HepG2 (cell line): Measurements from ENCODE around the gene VWA3A. TPM values are rescaled to one million over a fixed set of nuclear protein-coding genes. Genes with fewer than 3 reads are reported as not detected.

Experiments
- ATF6 ChIP-seq: sonication (generic); formaldehyde crosslinking; conservative IDR thresholded peaks from 2 replicates; pipeline ENCODE4 v1.4.0; 2020; ENCODE audit warnings: missing genetic modification reagents
- ATF7-NPFF ChIP-seq: sonication (generic); formaldehyde crosslinking; IDR thresholded peaks from 2 replicates; pipeline ENCODE4 v1.8.1; 2023; ENCODE audit warnings: mild to moderate bottlenecking, low read depth, missing genetic modification reagents, moderate library complexity
- CBFB ChIP-seq: sonication (generic); formaldehyde crosslinking; IDR thresholded peaks from 2 replicates; pipeline ENCODE4 v1.4.0; 2020; ENCODE audit warnings: missing genetic modification reagents
- CEBPB ChIP-seq: IDR thresholded peaks from 2 replicates; pipeline ENCODE4 v1.6.1; 2011; ENCODE audit warnings: low read depth, low read length, improper control_type of control experiment, borderline replicate concordance
- CEBPZ ChIP-seq: IDR thresholded peaks from 2 replicates; pipeline ENCODE4 v1.6.1; 2012; ENCODE audit warnings: low read length, improper control_type of control experiment
- FLYWCH1 ChIP-seq: sonication (generic); formaldehyde crosslinking; IDR thresholded peaks from 2 replicates; pipeline ENCODE4 v1.8.1; 2023; ENCODE audit warnings: mild to moderate bottlenecking, missing genetic modification reagents
- GPN1 ChIP-seq: sonication (generic); formaldehyde crosslinking; IDR thresholded peaks from 2 replicates; pipeline ENCODE4 v1.5.1; 2020; ENCODE audit warnings: missing genetic modification reagents, borderline replicate concordance
- ISL2 ChIP-seq: sonication (generic); formaldehyde crosslinking; IDR thresholded peaks from 2 replicates; pipeline ENCODE4 v1.5.0; 2020; ENCODE audit warnings: missing genetic modification reagents
- NRL ChIP-seq: sonication (generic); formaldehyde crosslinking; IDR thresholded peaks from 2 replicates; pipeline ENCODE4 v1.5.0; 2020; ENCODE audit warnings: missing genetic modification reagents, mild to moderate bottlenecking, moderate library complexity, borderline replicate concordance
- SAP130 ChIP-seq: IDR thresholded peaks from 2 replicates; pipeline ENCODE4 v1.6.1; 2016; ENCODE audit warnings: low read depth
- THAP9 ChIP-seq: sonication (generic); formaldehyde crosslinking; IDR thresholded peaks from 2 replicates; pipeline ENCODE4; 2020; ENCODE audit warnings: missing genetic modification reagents, mild to moderate bottlenecking, borderline replicate concordance
- ZBTB7A ChIP-seq: sonication (generic); formaldehyde crosslinking; IDR thresholded peaks from 2 replicates; pipeline ENCODE4 v1.8.0; 2022; ENCODE audit warnings: mild to moderate bottlenecking, missing genetic modification reagents
- ZKSCAN1 ChIP-seq: fragments of 150-350 bp; IDR thresholded peaks from 2 replicates; pipeline ENCODE4 v1.6.1; 2014; ENCODE audit warnings: low read length
- ZNF17 ChIP-seq: sonication (generic); formaldehyde crosslinking; IDR thresholded peaks from 2 replicates; pipeline ENCODE4 v1.5.0; 2020; ENCODE audit warnings: mild to moderate bottlenecking, missing genetic modification reagents
- ZNF275 ChIP-seq: sonication (generic); formaldehyde crosslinking; IDR thresholded peaks from 2 replicates; pipeline ENCODE4 v1.8.0; 2022; ENCODE audit warnings: missing genetic modification reagents, mild to moderate bottlenecking, inconsistent platforms, borderline replicate concordance
- ZNF30 ChIP-seq: sonication (generic); formaldehyde crosslinking; IDR thresholded peaks from 2 replicates; pipeline ENCODE4 v1.5.0; 2020; ENCODE audit warnings: mild to moderate bottlenecking, missing genetic modification reagents
- ZNF34 ChIP-seq: sonication (generic); formaldehyde crosslinking; IDR thresholded peaks from 2 replicates; pipeline ENCODE4 v1.4.0; 2020; ENCODE audit warnings: mild to moderate bottlenecking, missing genetic modification reagents, borderline replicate concordance
- polyA plus RNA-seq, 8 experiments: library from polyadenylated mRNA; depleted of rRNA in 3 of 8; stranded (reverse) in 7 of 8; unstranded in 1 of 8; fragments of >200 nt; fragmentation: Illumina TruSeq in 4 of 8; extraction: Trizol in 4 of 8; gene quantifications; 2 replicates each; pipeline versions ENCODE4 v1.2.1 to v1.2.3, GENCODE V29; 2011 to 2016; ENCODE audit warnings: low read depth in 4 of 8, missing spikeins in 1 of 8, mixed read lengths in 1 of 8; ENCODE audit not compliant: insufficient read depth in 1 of 8
- total RNA-seq, 5 experiments: library from RNA; depleted of rRNA; stranded (reverse); fragments of >200 nt; fragmentation: Illumina TruSeq; extraction: Trizol; gene quantifications; 2 replicates each; pipeline ENCODE4 v1.2.3, GENCODE V29; 2016; ENCODE audit warnings: low read depth in 1 of 5

The VWA3A gene
- total and polyA plus RNA-seq, 2 of the 13 experiments (the other 11 are each of a cell fraction or from before 2014, with no cell fraction given) = 0.03 to 0.07 TPM

- TF ChIP-seq THAP9 (CRISPR knock-in tag) (peak; percentile 84), ATF7-NPFF (CRISPR knock-in tag) (peak; percentile 75; the same call in 1 of the 2 replicates), CEBPB (no peak), ZBTB7A (CRISPR knock-in tag) (peak; percentile 46; the same call in 1 of the 2 replicates), ZKSCAN1 (peak; percentile 90), ZNF17 (CRISPR knock-in tag) (no peak), NRL (CRISPR knock-in tag) (peak; percentile 91; the same call in 1 of the 2 replicates), CEBPZ (no peak), ATF6 (CRISPR knock-in tag) (peak; percentile 66), ZNF34 (peak; percentile 4; the same call in 1 of the 2 replicates), GPN1 (CRISPR knock-in tag) (no peak), CBFB (CRISPR knock-in tag) (peak; percentile 89; the same call in 1 of the 2 replicates), ZNF275 (CRISPR knock-in tag) (0 out of 2 replicates have a peak, but pooled peaks have one; percentile 72), SAP130 (peak; percentile 89), ZNF30 (CRISPR knock-in tag) (no peak; the same call in 1 of the 2 replicates), ISL2 (CRISPR knock-in tag) (peak; percentile 79), FLYWCH1 (CRISPR knock-in tag) (no peak)
Observed at GRCh38 chr16:22195695-22196558, 103.6 kb downstream of the VWA3A start (continued).
